Fibroblast of upper back skin (primary cell): ENCODE measurements around the gene MGMT.

Source experiments
- DNase-seq: peaks from one replicate; pipeline ENCODE4 v3.0.0-alpha.2; 2013

The MGMT gene

GRCh38 chr10:129459762-129460539 is 7.1 kb upstream of the MGMT start:
- no peak for DNase-seq

- no peak for DNase-seq
Measured at GRCh38 chr10:129462257-129462795, 4.7 kb upstream of the MGMT start.

GRCh38 chr10:129464251-129464650 is 2.8 kb upstream of the MGMT start:
- no peak for DNase-seq

- DNase-seq, result no peak
Measured at GRCh38 chr10:129465796-129466702, 992 bp upstream of the MGMT start.

GRCh38 chr10:129467359-129468064 is 471 bp downstream of the MGMT start:
- DNase-seq, result peak; percentile 10

- no peak for DNase-seq
Measured at GRCh38 chr10:129468187-129468586, 1.1 kb downstream of the MGMT start.

GRCh38 chr10:129470103-129470851 is 3.2 kb downstream of the MGMT start:
- DNase-seq, result no peak

GRCh38 chr10:129471447-129472175 is 4.6 kb downstream of the MGMT start:
- no peak for DNase-seq

- DNase-seq, result no peak
Measured at GRCh38 chr10:129472696-129473555, 5.9 kb downstream of the MGMT start.

GRCh38 chr10:129474642-129475041 is 7.6 kb downstream of the MGMT start:
- no peak for DNase-seq

- no peak for DNase-seq
Measured at GRCh38 chr10:129476431-129476830, 9.4 kb downstream of the MGMT start.

GRCh38 chr10:129477051-129477450 is 10.0 kb downstream of the MGMT start:
- DNase-seq, result no peak

GRCh38 chr10:129481641-129482040 is 14.6 kb downstream of the MGMT start:
- DNase-seq, result no peak

- no peak for DNase-seq
Measured at GRCh38 chr10:129483430-129484010, 16.5 kb downstream of the MGMT start.

- DNase-seq, result no peak
Measured at GRCh38 chr10:129486805-129487204, 19.8 kb downstream of the MGMT start.

- no peak for DNase-seq
Measured at GRCh38 chr10:129491123-129491734, 24.2 kb downstream of the MGMT start.

- no peak for DNase-seq
Measured at GRCh38 chr10:129494176-129494575, 27.1 kb downstream of the MGMT start.

GRCh38 chr10:129494740-129495139 is 27.7 kb downstream of the MGMT start:
- DNase-seq, result no peak

GRCh38 chr10:129495256-129495655 is 28.2 kb downstream of the MGMT start:
- no peak for DNase-seq

- DNase-seq, result no peak
Measured at GRCh38 chr10:129495698-129496097, 28.7 kb downstream of the MGMT start.
